GM12878 (cell line): ENCODE results near the gene PRDM12. TPM values are rescaled to one million over a fixed set of nuclear protein-coding genes. Genes with fewer than 3 reads are reported as not detected.

Source experiments
- ATAC-seq: fragments of 200-7000 bp; cut with Tn5 transposase; 3 replicates; pipeline ENCODE4 v1.9.1; 2020; ENCODE audit warnings: mild to moderate bottlenecking, moderate library complexity
- BruUV-seq: library from RNA; stranded (reverse); fragments of 400-500 nt; replicated peaks from 2 replicates; lab custom pipeline; 2021; lab: Mats Ljungman, UMichigan
- CTCF ChIA-PET: fragments of 300-600 bp; sonication (Branson Sonifier 250); formaldehyde crosslinking; extraction: SDS; loops from one replicate; lab custom pipeline; 2021; ENCODE audit warnings: inconsistent platforms; lab: Yijun Ruan, JAX
- POLR2A ChIA-PET: fragments of 350-600 bp; formaldehyde crosslinking; extraction: SDS; loops from one replicate; lab custom pipeline; 2021; ENCODE audit warnings: inconsistent platforms; lab: Charles Lee
- RAD21 ChIA-PET: fragments of 300-600 bp; sonication (Branson Sonifier 250); formaldehyde crosslinking; loops from one replicate; lab custom pipeline; 2023; ENCODE audit warnings: antibody characterized with exemption; ENCODE audit not compliant: unreplicated experiment; lab: Charles Lee
- SMC1A ChIA-PET: fragments of 300-600 bp; sonication (Branson Sonifier 250); formaldehyde crosslinking; loops from one replicate; lab custom pipeline; 2023; ENCODE audit not compliant: unreplicated experiment, uncharacterized antibody; lab: Charles Lee
- DNase-seq: peaks from one replicate; pipeline ENCODE4 v3.0.0-alpha.2; 2011; ENCODE audit warnings: low read depth, low spot score
- FAIRE-seq: peaks from 3 replicates; lab custom pipeline; 2011; peaks lifted over from hg19 to GRCh38; lab: Jason Lieb, UNC
- H2AFZ ChIP-seq: 2 replicates; pipeline ENCODE4 v1.6.0; 2011; ENCODE audit warnings: low read depth, low read length, control low read depth; ENCODE audit not compliant: control insufficient read depth
- H3K27ac ChIP-seq: 2 replicates; pipeline ENCODE4 v1.5.1; 2011; ENCODE audit warnings: control low read depth; ENCODE audit not compliant: control insufficient read depth, insufficient read depth
- H3K27me3 ChIP-seq, 2 experiments: replicated peaks in 1 of 2; 2 replicates each; pipeline versions ENCODE4 v1.6.0 to v1.6.1; 2011; ENCODE audit warnings: low read length in 1 of 2; ENCODE audit not compliant: control insufficient read depth in 2 of 2, insufficient read depth in 2 of 2
- H3K36me3 ChIP-seq, 2 experiments: 2 replicates each; pipeline ENCODE4 v1.5.1; 2011; ENCODE audit warnings: low read length in 1 of 2; ENCODE audit not compliant: control insufficient read depth in 2 of 2, insufficient read depth in 2 of 2
- H3K4me1 ChIP-seq: 2 replicates; pipeline ENCODE4 v1.6.1; 2011; ENCODE audit warnings: mild to moderate bottlenecking, low read length, moderate library complexity, mixed read lengths; ENCODE audit not compliant: control insufficient read depth, insufficient read depth
- H3K4me2 ChIP-seq: 2 replicates; pipeline ENCODE4 v1.6.0; 2011; ENCODE audit warnings: control low read depth; ENCODE audit not compliant: control insufficient read depth, insufficient read depth
- H3K4me3 ChIP-seq: fragments of 200-600 bp; sonication (generic); 2 replicates; pipeline ENCODE4 v1.5.1; 2016
- H3K79me2 ChIP-seq: 2 replicates; pipeline ENCODE4 v1.6.0; 2011; ENCODE audit warnings: low read length; ENCODE audit not compliant: control insufficient read depth, insufficient read depth
- H3K9ac ChIP-seq: 2 replicates; pipeline ENCODE4 v1.8.0; 2011; ENCODE audit warnings: low read length, control low read depth, mixed read lengths; ENCODE audit not compliant: control insufficient read depth, insufficient read depth
- H3K9me3 ChIP-seq: replicated peaks from 3 replicates; pipeline ENCODE4 v1.5.1; 2011; ENCODE audit warnings: mild to moderate bottlenecking, low read length; ENCODE audit not compliant: control insufficient read depth, insufficient read depth
- H4K20me1 ChIP-seq: 2 replicates; pipeline ENCODE4 v1.6.0; 2011; ENCODE audit not compliant: control insufficient read depth, insufficient read depth
- JUNB ChIP-seq: IDR thresholded peaks from 2 replicates; pipeline ENCODE4 v1.6.1; 2016; ENCODE audit warnings: antibody characterized with exemption, mild to moderate bottlenecking
- JUND ChIP-seq: IDR thresholded peaks from 2 replicates; pipeline ENCODE4 v1.6.1; 2012; ENCODE audit warnings: low read depth, mild to moderate bottlenecking, low read length, improper control_type of control experiment, moderate library complexity
- SMARCA5 ChIP-seq: fragments of 450-650 bp; IDR thresholded peaks from 2 replicates; pipeline ENCODE4 v1.6.1; 2017; ENCODE audit warnings: mild to moderate bottlenecking
- SREBF1 ChIP-seq: IDR thresholded peaks from 2 replicates; pipeline ENCODE4 v1.6.1; 2012; ENCODE audit warnings: mild to moderate bottlenecking, low read length
- WGBS: methylation state at CpG from one replicate; pipeline ENCODE4 v1.1.6; 2016; ENCODE audit warnings: low lambda C conversion rate; ENCODE audit not compliant: insufficient replicate concordance, insufficient coverage; ENCODE audit errors: missing lambda C conversion rate; 5-methylcytosine and 5-hydroxymethylcytosine counted together
- in situ Hi-C: fragments of 300-500 bp; cut with MboI; formaldehyde crosslinking; loops from 9 replicates; pipeline ENCODE4 v1.14.3; 2018; ENCODE audit warnings: mixed read lengths
- intact Hi-C: fragments of 100-400 bp; cut with micrococcal nuclease; formaldehyde crosslinking; loops from one replicate; pipeline ENCODE4 v1.14.2; 2022; ENCODE audit not compliant: unreplicated experiment
- polyA plus RNA-seq, 11 experiments: library from polyadenylated mRNA; depleted of rRNA in 4 of 11; unstranded in 6 of 11; stranded (reverse) in 5 of 11; fragments of >200 nt; fragmentation: Nextera tagmentation in 4 of 11; fragmentation: Illumina TruSeq in 1 of 11; extraction: Ambion mirVana in 4 of 11; extraction: Trizol in 1 of 11; gene quantifications; 1 replicate in 1 of 11; 2 replicates in 10 of 11; pipeline versions ENCODE4 v1.2.1 to v1.2.3, GENCODE V29; 2011 to 2016; ENCODE audit warnings: inconsistent platforms in 2 of 11, missing spikeins in 2 of 11, low read depth in 1 of 11
- total RNA-seq, 4 experiments: library from RNA; depleted of rRNA in 3 of 4; stranded (reverse); fragments of >200 nt in 3 of 4; fragmentation: Illumina TruSeq in 1 of 4; extraction: Trizol in 1 of 4; gene quantifications; 2 replicates each; pipeline versions ENCODE4 v1.2.1 to v1.2.3, GENCODE V29; 2013 to 2021
- TF ChIP-seq, protein P1 (sequence below), 3 experiments: IDR thresholded peaks in 2 of 3; conservative IDR thresholded peaks in 1 of 3; 2 replicates each; pipeline ENCODE4 v1.5.1; 2011; ENCODE audit warnings: low read depth in 3 of 3, low read length in 3 of 3, mild to moderate bottlenecking in 3 of 3, control low read depth in 2 of 3, moderate library complexity in 2 of 3, inconsistent platforms in 1 of 3, mixed read lengths in 1 of 3; ENCODE audit not compliant: control insufficient read depth in 2 of 3, insufficient read depth in 1 of 3; ENCODE audit errors: extremely low read depth in 1 of 3
- TF ChIP-seq, protein P2 (sequence below): fragments of 450-650 bp; IDR thresholded peaks from 2 replicates; pipeline ENCODE4 v1.6.1; 2017; ENCODE audit warnings: mild to moderate bottlenecking, moderate library complexity

The PRDM12 gene
- total and polyA plus RNA-seq, 10 of the 15 experiments (the other 5 are each of a cell fraction or from before 2014, with no cell fraction given): not detected

DNA sequence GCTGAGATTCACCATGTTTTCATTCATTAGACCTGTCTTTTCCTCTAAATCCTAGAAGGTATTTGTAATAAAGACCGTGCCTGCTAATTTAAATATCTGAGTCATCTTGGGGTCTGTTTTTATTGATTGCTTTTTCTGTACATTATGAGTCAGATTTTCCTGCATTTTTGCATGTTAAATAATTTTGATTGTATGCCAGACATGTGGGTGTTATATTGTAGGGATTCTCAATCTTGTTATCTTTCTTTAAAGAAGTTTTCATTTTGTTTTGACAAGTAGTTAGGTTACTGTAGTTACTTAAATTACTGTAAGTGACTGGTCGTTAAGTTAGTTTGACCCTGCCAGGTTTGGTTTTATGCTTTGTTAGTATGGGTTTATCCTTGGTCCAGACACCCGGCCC lies 64.3 kb downstream of the PRDM12 start:
- H3K4me1 ChIP-seq: no peaks in the 10 kb centered on the region
- no peak for ATAC-seq
- in situ Hi-C loops: no loop called here
- no peak for DNase-seq
- no peak overlapping the region for H3K4me2 ChIP-seq
- H3K27ac ChIP-seq: no peak overlapping the region
- CTCF ChIA-PET: interaction anchor here (0.7 kb wide), 1 partner anchor 417 kb away, joined by 3 read pairs; no protein-coding TSS in a partner anchor
- no peaks in the 10 kb centered on the region; the same call in 1 of the 2 replicates for H3K79me2 ChIP-seq
- SMC1A ChIA-PET: no interaction called here
- no peaks in the 10 kb centered on the region for H3K27me3 ChIP-seq
- no peak for FAIRE-seq
- WGBS: 34% methylated on average over 3 of the region's 3 CpGs
- BruUV-seq: no TSS peak
- no peaks in the 10 kb centered on the region for H4K20me1 ChIP-seq
- no peak overlapping the region for H3K4me3 ChIP-seq
- TF ChIP-seq, protein P1, sequence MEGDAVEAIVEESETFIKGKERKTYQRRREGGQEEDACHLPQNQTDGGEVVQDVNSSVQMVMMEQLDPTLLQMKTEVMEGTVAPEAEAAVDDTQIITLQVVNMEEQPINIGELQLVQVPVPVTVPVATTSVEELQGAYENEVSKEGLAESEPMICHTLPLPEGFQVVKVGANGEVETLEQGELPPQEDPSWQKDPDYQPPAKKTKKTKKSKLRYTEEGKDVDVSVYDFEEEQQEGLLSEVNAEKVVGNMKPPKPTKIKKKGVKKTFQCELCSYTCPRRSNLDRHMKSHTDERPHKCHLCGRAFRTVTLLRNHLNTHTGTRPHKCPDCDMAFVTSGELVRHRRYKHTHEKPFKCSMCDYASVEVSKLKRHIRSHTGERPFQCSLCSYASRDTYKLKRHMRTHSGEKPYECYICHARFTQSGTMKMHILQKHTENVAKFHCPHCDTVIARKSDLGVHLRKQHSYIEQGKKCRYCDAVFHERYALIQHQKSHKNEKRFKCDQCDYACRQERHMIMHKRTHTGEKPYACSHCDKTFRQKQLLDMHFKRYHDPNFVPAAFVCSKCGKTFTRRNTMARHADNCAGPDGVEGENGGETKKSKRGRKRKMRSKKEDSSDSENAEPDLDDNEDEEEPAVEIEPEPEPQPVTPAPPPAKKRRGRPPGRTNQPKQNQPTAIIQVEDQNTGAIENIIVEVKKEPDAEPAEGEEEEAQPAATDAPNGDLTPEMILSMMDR (IDR thresholded peaks at IDR 0.05 in 2 of 3, conservative IDR thresholded peaks at IDR 0.05 in 1 of 3; ENCODE audit: control insufficient read depth in 2 of 3, extremely low read depth in 1 of 3, insufficient read depth in 1 of 3, low read depth in 3 of 3, low read length in 3 of 3): no peak
- TF ChIP-seq, protein P2, sequence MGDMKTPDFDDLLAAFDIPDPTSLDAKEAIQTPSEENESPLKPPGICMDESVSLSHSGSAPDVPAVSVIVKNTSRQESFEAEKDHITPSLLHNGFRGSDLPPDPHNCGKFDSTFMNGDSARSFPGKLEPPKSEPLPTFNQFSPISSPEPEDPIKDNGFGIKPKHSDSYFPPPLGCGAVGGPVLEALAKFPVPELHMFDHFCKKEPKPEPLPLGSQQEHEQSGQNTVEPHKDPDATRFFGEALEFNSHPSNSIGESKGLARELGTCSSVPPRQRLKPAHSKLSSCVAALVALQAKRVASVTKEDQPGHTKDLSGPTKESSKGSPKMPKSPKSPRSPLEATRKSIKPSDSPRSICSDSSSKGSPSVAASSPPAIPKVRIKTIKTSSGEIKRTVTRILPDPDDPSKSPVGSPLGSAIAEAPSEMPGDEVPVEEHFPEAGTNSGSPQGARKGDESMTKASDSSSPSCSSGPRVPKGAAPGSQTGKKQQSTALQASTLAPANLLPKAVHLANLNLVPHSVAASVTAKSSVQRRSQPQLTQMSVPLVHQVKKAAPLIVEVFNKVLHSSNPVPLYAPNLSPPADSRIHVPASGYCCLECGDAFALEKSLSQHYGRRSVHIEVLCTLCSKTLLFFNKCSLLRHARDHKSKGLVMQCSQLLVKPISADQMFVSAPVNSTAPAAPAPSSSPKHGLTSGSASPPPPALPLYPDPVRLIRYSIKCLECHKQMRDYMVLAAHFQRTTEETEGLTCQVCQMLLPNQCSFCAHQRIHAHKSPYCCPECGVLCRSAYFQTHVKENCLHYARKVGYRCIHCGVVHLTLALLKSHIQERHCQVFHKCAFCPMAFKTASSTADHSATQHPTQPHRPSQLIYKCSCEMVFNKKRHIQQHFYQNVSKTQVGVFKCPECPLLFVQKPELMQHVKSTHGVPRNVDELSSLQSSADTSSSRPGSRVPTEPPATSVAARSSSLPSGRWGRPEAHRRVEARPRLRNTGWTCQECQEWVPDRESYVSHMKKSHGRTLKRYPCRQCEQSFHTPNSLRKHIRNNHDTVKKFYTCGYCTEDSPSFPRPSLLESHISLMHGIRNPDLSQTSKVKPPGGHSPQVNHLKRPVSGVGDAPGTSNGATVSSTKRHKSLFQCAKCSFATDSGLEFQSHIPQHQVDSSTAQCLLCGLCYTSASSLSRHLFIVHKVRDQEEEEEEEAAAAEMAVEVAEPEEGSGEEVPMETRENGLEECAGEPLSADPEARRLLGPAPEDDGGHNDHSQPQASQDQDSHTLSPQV: no peak
- peak; percentile 24; the same call in 1 of the 2 replicates for TF ChIP-seq JUNB
- TF ChIP-seq SREBF1: no peak
- TF ChIP-seq JUND: no peak
- TF ChIP-seq SMARCA5: no peak
- H3K36me3 ChIP-seq: no peaks in the 10 kb centered on the region; a peak in 1 of 4 replicates
- POLR2A ChIA-PET: no interaction called here
- no peaks in the 10 kb centered on the region for H3K9me3 ChIP-seq
- H2AFZ ChIP-seq: no peak overlapping the region
- no peak overlapping the region for H3K9ac ChIP-seq
- RAD21 ChIA-PET: no interaction called here
- intact Hi-C loops: no loop called here
